HEK293 (cell line): ENCODE measurements around the gene PSMA7.

Experiments
- CTCF ChIA-PET: fragments of 350-600 bp; formaldehyde crosslinking; extraction: SDS; loops from one replicate; lab custom pipeline; 2021; ENCODE audit warnings: antibody characterized with exemption; lab: Yijun Ruan, JAX
- POLR2A ChIA-PET: fragments of 300-600 bp; formaldehyde crosslinking; extraction: SDS; loops from one replicate; lab custom pipeline; 2020; ENCODE audit warnings: antibody characterized with exemption, inconsistent platforms; lab: Yijun Ruan, JAX
- H3K27ac ChIP-seq: fragments of 200-500 bp; sonication (Bioruptor generic); 2 replicates; pipeline ENCODE4 v1.5.1; 2014; ENCODE audit warnings: low read depth, low read length, control low read depth, inconsistent platforms; ENCODE audit errors: extremely low read depth
- H3K36me3 ChIP-seq, 2 experiments: fragments of 200-500 bp in 1 of 2; sonication (Bioruptor generic) in 1 of 2; 1 replicate in 1 of 2; 2 replicates in 1 of 2; pipeline ENCODE4 v1.5.1; 2014 to 2017; ENCODE audit warnings: inconsistent platforms in 2 of 2, low read length in 2 of 2; ENCODE audit not compliant: control insufficient read depth in 2 of 2, insufficient read depth in 1 of 2
- H3K4me1 ChIP-seq: fragments of 200-500 bp; sonication (Bioruptor generic); 2 replicates; pipeline ENCODE4 v1.5.1; 2014; ENCODE audit warnings: mild to moderate bottlenecking, low read length, inconsistent platforms; ENCODE audit not compliant: control insufficient read depth, insufficient read depth
- H3K4me3 ChIP-seq: 2 replicates; pipeline ENCODE4 v1.5.1; 2011; ENCODE audit warnings: low read depth, mild to moderate bottlenecking, control low read depth, low read length, moderate library complexity
- H3K9me3 ChIP-seq: fragments of 200-500 bp; sonication (Bioruptor generic); 2 replicates; pipeline ENCODE4 v1.5.1; 2014; ENCODE audit warnings: low read depth, low read length, inconsistent platforms; ENCODE audit not compliant: control insufficient read depth, insufficient read depth
- GLI4 ChIP-seq: fragments of 450-650 bp; formaldehyde crosslinking; IDR thresholded peaks from 2 replicates; pipeline ENCODE4 v1.5.1; 2016; ENCODE audit warnings: missing biosample characterization, missing genetic modification characterization
- HOXC10 ChIP-seq: sonication (generic); formaldehyde crosslinking; IDR thresholded peaks from 2 replicates; pipeline ENCODE4 v1.8.1; 2023; ENCODE audit warnings: mild to moderate bottlenecking, missing genetic modification reagents
- RBAK ChIP-seq: fragments of 450-650 bp; formaldehyde crosslinking; IDR thresholded peaks from 2 replicates; pipeline ENCODE4 v1.5.1; 2016; ENCODE audit warnings: missing biosample characterization, missing genetic modification characterization
- SP7 ChIP-seq: fragments of 450-650 bp; formaldehyde crosslinking; IDR thresholded peaks from 2 replicates; pipeline ENCODE4 v1.5.1; 2016; ENCODE audit warnings: missing biosample characterization, missing genetic modification characterization
- ZBTB44 ChIP-seq: fragments of 450-650 bp; IDR thresholded peaks from 2 replicates; pipeline ENCODE4 v1.5.1; 2018; ENCODE audit warnings: missing biosample characterization, mild to moderate bottlenecking, missing genetic modification characterization
- ZNF138 ChIP-seq: fragments of 450-650 bp; formaldehyde crosslinking; IDR thresholded peaks from 2 replicates; pipeline ENCODE4 v1.5.1; 2016; ENCODE audit warnings: missing biosample characterization, missing genetic modification characterization, borderline replicate concordance
- ZNF175 ChIP-seq: fragments of 450-650 bp; formaldehyde crosslinking; IDR thresholded peaks from 2 replicates; pipeline ENCODE4 v1.5.1; 2016; ENCODE audit warnings: missing biosample characterization, missing genetic modification characterization
- ZNF184 ChIP-seq: fragments of 450-650 bp; IDR thresholded peaks from 2 replicates; pipeline ENCODE4 v1.5.1; 2018; ENCODE audit warnings: missing biosample characterization, mild to moderate bottlenecking, missing genetic modification characterization
- ZNF266 ChIP-seq: fragments of 450-650 bp; formaldehyde crosslinking; IDR thresholded peaks from 2 replicates; pipeline ENCODE4 v1.5.1; 2016; ENCODE audit warnings: missing biosample characterization, missing genetic modification characterization, low read depth
- ZNF292 ChIP-seq: fragments of 450-650 bp; formaldehyde crosslinking; IDR thresholded peaks from 2 replicates; pipeline ENCODE4 v1.5.1; 2016; ENCODE audit warnings: low read depth, missing biosample characterization, missing genetic modification characterization, borderline replicate concordance
- ZNF366 ChIP-seq: fragments of 450-650 bp; formaldehyde crosslinking; conservative IDR thresholded peaks from 2 replicates; pipeline ENCODE4 v1.5.1; 2016; ENCODE audit warnings: missing biosample characterization, missing genetic modification characterization
- ZNF426 ChIP-seq: fragments of 450-650 bp; formaldehyde crosslinking; IDR thresholded peaks from 2 replicates; pipeline ENCODE4 v1.5.1; 2017; ENCODE audit warnings: missing biosample characterization, missing genetic modification characterization, mild to moderate bottlenecking, inconsistent platforms, moderate library complexity
- ZNF449 ChIP-seq: fragments of 450-650 bp; formaldehyde crosslinking; IDR thresholded peaks from 2 replicates; pipeline ENCODE4 v1.5.1; 2017; ENCODE audit warnings: missing biosample characterization, mild to moderate bottlenecking, missing genetic modification characterization, moderate library complexity
- ZNF488 ChIP-seq: fragments of 450-650 bp; formaldehyde crosslinking; IDR thresholded peaks from 2 replicates; pipeline ENCODE4 v1.5.1; 2016; ENCODE audit warnings: missing biosample characterization, missing genetic modification characterization
- ZNF707 ChIP-seq: fragments of 450-650 bp; formaldehyde crosslinking; IDR thresholded peaks from 2 replicates; pipeline ENCODE4 v1.5.1; 2016; ENCODE audit warnings: missing biosample characterization, missing genetic modification characterization
- TF ChIP-seq, protein P1 (sequence below): fragments of 450-650 bp; formaldehyde crosslinking; IDR thresholded peaks from 2 replicates; pipeline ENCODE4 v1.5.1; 2016; ENCODE audit warnings: missing biosample characterization, missing genetic modification characterization
- TF ChIP-seq, protein P2 (sequence below): fragments of 450-650 bp; formaldehyde crosslinking; IDR thresholded peaks from 2 replicates; pipeline ENCODE4 v1.5.1; 2016; ENCODE audit warnings: missing biosample characterization, missing genetic modification characterization

The PSMA7 gene

DNA sequence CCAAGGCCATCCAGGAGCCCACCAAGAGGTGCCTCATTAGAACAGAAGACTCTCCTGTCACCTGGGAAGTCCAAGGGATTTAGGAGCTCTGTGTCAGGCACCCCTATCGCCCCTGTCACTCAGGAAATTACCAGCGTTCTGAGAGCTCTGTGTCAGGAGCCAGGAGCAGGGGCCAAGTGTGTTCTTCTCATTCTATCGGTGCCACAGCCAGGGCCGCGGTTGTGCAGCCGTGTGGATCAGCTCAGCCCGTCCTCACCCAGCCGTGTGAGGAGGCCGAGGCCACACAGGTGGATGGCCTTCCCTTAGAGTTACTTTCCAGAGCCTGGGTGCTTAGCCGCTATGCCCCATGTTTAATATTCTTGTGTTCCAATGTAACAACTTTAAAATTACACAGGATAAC, 49.4 kb upstream of the PSMA7 start:
- Histone ChIP-seq H3K27ac (no peak overlapping the region), H3K36me3 (peaks cover 24 to 65% of the 10 kb centered on the region in 2 experiments), H3K9me3 (no peaks in the 10 kb centered on the region), H3K4me3 (no peak overlapping the region)
- POLR2A ChIA-PET: no interaction called here
- CTCF ChIA-PET: interaction anchor here (0.7 kb wide), 1 partner anchor 573 kb away, joined by 3 read pairs; no protein-coding TSS in a partner anchor
- no peak for TF ChIP-seq ZNF488 (tag by site-specific recombination)
- no peak for TF ChIP-seq SP7 (tag by site-specific recombination)
- no peak for TF ChIP-seq ZNF449 (tag by site-specific recombination)
- TF ChIP-seq ZNF426 (tag by site-specific recombination): no peak
- TF ChIP-seq, protein P1, sequence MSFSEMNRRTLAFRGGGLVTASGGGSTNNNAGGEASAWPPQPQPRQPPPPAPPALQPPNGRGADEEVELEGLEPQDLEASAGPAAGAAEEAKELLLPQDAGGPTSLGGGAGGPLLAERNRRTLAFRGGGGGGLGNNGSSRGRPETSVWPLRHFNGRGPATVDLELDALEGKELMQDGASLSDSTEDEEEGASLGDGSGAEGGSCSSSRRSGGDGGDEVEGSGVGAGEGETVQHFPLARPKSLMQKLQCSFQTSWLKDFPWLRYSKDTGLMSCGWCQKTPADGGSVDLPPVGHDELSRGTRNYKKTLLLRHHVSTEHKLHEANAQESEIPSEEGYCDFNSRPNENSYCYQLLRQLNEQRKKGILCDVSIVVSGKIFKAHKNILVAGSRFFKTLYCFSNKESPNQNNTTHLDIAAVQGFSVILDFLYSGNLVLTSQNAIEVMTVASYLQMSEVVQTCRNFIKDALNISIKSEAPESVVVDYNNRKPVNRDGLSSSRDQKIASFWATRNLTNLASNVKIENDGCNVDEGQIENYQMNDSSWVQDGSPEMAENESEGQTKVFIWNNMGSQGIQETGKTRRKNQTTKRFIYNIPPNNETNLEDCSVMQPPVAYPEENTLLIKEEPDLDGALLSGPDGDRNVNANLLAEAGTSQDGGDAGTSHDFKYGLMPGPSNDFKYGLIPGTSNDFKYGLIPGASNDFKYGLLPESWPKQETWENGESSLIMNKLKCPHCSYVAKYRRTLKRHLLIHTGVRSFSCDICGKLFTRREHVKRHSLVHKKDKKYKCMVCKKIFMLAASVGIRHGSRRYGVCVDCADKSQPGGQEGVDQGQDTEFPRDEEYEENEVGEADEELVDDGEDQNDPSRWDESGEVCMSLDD (tag by site-specific recombination): no peak
- TF ChIP-seq ZNF366 (tag by site-specific recombination): no peak
- no peak for TF ChIP-seq HOXC10 (CRISPR knock-in tag)
- no peak for TF ChIP-seq ZNF175 (tag by site-specific recombination)
- TF ChIP-seq ZNF184: no peak
- no peak for TF ChIP-seq RBAK (tag by site-specific recombination)
- TF ChIP-seq, protein P2, sequence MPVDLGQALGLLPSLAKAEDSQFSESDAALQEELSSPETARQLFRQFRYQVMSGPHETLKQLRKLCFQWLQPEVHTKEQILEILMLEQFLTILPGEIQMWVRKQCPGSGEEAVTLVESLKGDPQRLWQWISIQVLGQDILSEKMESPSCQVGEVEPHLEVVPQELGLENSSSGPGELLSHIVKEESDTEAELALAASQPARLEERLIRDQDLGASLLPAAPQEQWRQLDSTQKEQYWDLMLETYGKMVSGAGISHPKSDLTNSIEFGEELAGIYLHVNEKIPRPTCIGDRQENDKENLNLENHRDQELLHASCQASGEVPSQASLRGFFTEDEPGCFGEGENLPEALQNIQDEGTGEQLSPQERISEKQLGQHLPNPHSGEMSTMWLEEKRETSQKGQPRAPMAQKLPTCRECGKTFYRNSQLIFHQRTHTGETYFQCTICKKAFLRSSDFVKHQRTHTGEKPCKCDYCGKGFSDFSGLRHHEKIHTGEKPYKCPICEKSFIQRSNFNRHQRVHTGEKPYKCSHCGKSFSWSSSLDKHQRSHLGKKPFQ (tag by site-specific recombination): no peak
- no peak for TF ChIP-seq ZNF138 (tag by site-specific recombination)
- TF ChIP-seq ZBTB44 (tag by site-specific recombination): no peak
- TF ChIP-seq ZNF707: no peak
- no peak for TF ChIP-seq GLI4 (tag by site-specific recombination)
- TF ChIP-seq ZNF266 (tag by site-specific recombination): no peak
- no peak for TF ChIP-seq ZNF292 (tag by site-specific recombination)
- TF ChIP-seq, all 188 proteins: peak for 0
- H3K4me1 ChIP-seq: no peaks in the 10 kb centered on the region
